ENCODE data around the gene BOC. TPM values are rescaled to one million over a fixed set of nuclear protein-coding genes. Genes with fewer than 3 reads are reported as not detected.

Gene BOC
- total and polyA plus RNA-seq, 2 donors (not counting 1 experiment from before 2014, with no cell fraction given) = 2.1 to 4.2 TPM

DNA sequence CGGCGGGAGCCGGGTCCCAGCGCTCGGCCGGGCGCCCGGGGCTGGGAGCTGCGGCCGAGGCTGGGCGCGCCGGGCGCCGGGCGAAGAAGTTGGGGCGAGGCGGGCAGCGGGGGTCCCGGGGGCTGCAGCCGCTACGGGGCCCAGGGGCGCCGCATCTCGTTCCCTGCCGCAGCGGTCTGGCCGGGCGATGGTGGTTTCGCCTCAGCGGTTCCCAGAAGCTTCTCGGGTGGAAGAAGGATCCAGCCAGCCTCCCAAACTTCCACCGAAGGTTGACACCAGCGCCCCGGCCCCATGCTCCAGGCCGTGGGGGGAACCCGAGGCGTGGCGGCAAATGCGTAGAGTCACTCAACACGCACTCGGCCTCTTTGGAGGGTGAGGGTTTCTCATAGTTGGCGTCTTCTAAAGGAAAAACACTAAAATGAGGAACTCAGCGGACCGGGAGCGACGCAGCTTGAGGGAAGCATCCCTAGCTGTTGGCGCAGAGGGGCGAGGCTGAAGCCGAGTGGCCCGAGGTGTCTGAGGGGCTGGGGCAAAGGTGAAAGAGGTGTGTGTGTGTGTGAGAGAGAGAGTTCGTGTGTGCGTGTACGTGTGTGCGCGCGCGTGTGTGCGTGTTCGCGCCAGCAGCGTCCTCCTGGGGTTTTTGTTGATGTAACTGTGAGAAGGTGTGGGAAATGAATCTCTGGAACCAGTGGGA is 940 bp downstream of the BOC start:
- H3K27me3 ChIP-seq (ENCODE audit: control insufficient read depth, insufficient read depth, low read length) = no peaks in the 10 kb centered on the region
- peak overlapping the region; percentile 46 to 84 (median 70) for H3K4me3 ChIP-seq (replicated peaks in 1 of 4; ENCODE audit: control extremely low read depth in 1 of 4, insufficient read depth in 1 of 4, low read depth in 3 of 4, low read length in 4 of 4)
- TF ChIP-seq, protein P1, sequence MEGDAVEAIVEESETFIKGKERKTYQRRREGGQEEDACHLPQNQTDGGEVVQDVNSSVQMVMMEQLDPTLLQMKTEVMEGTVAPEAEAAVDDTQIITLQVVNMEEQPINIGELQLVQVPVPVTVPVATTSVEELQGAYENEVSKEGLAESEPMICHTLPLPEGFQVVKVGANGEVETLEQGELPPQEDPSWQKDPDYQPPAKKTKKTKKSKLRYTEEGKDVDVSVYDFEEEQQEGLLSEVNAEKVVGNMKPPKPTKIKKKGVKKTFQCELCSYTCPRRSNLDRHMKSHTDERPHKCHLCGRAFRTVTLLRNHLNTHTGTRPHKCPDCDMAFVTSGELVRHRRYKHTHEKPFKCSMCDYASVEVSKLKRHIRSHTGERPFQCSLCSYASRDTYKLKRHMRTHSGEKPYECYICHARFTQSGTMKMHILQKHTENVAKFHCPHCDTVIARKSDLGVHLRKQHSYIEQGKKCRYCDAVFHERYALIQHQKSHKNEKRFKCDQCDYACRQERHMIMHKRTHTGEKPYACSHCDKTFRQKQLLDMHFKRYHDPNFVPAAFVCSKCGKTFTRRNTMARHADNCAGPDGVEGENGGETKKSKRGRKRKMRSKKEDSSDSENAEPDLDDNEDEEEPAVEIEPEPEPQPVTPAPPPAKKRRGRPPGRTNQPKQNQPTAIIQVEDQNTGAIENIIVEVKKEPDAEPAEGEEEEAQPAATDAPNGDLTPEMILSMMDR (conservative IDR thresholded peaks at IDR 0.05 in 1 of 2, IDR thresholded peaks at IDR 0.05 in 1 of 2; ENCODE audit: low read depth in 1 of 2, low read length in 2 of 2) = no peak
- no peak for TF ChIP-seq EZH2 (IDR thresholded peaks at IDR 0.05; ENCODE audit: low read length, missing control alignments)
- peak overlapping the region; percentile 91 for H3K4me2 ChIP-seq (ENCODE audit: extremely low read depth, insufficient read depth, low read length)
- H3K79me2 ChIP-seq (ENCODE audit: control insufficient read depth, insufficient read depth, low read length) = no peaks in the 10 kb centered on the region
- no peaks in the 10 kb centered on the region for H3K36me3 ChIP-seq (ENCODE audit: control insufficient read depth, insufficient read depth, low read length)
- peak overlapping the region; percentile 92 for H2AFZ ChIP-seq (ENCODE audit: low read length)
- H4K20me1 ChIP-seq (ENCODE audit: control insufficient read depth, extremely low read depth, insufficient read depth, low read length) = no peaks in the 10 kb centered on the region
- peak overlapping the region; percentile 66 for H3K9ac ChIP-seq (ENCODE audit: insufficient read depth, low read length)
- H3K4me1 ChIP-seq (ENCODE audit: control insufficient read depth, extremely low read depth, insufficient read depth, low read length) = peaks cover 3% of the 10 kb centered on the region
- H3K27ac ChIP-seq (ENCODE audit: insufficient read depth, low read length) = peak overlapping the region; percentile 49
- no peaks in the 10 kb centered on the region for H3K9me3 ChIP-seq (ENCODE audit: control insufficient read depth, insufficient read depth, low read depth, low read length)
- DNase-seq (ENCODE audit: low read depth in 2 of 2) = peak; percentile 29 to 40

DNA sequence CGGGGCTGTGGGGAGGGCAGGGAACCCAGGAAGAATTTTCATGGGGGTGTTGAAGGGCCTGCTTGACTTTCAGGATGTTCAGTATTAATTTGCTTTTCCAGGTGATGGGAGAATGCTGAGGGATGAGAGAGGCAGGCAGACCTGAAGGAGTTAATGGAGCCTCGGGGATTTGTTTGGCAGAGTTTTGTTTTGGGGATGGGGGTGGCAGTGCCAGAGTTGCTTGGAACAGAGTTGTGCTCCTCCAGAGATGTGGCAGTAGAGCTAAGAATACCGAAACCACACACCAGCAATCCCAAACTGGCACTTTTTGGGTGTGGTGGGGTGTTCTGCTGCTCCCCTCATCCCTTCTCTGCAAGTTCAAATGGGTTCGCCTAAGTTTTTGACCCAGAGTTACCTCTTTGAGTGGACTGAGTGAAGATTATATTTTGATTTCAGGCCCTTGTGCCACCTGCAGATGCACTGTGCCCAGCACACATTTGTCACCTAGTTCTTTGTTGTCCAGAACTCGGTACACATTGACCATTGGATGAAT is 1.6 kb downstream of the BOC start:
- Histone ChIP-seq H2AFZ (ENCODE audit: low read length) (no peak overlapping the region), H3K79me2 (ENCODE audit: control insufficient read depth, insufficient read depth, low read length) (no peaks in the 10 kb centered on the region)

DNA sequence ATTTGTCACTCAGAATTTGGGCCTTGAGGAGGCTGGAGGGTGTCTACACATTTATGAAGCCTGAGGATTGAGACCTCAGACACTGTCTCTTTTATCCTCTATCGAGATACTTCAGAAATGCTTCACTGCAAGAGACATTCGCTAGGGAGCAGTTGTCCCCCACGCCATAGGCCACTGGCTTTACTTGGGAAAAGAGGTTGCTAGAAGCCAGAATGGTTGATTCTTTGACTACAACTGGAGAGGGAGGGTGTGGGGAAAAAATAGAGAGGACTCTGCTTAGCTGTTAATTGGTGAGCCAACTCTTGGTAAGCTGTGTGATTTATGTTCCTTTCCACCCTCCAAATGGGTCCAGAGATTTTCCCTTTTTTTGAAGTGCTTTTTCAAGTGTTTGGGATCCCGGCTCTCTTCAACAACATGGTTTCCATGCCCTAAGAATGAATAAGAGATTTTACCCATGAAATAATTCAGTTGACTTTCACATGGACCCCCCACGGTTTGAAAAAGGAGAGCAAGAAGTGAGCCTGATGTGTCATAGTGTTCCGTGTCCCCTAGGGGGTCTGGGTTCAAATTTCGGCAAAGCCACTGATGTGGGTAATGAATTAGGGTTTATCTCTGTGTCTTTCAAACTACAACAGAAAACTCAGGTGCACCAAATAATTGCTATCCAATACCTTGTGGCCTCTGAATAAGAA is 2.7 kb downstream of the BOC start:
- no peaks in the 10 kb centered on the region for H3K79me2 ChIP-seq (ENCODE audit: control insufficient read depth, insufficient read depth, low read length)
- H3K4me3 ChIP-seq (replicated peaks in 1 of 4; ENCODE audit: control extremely low read depth in 1 of 4, insufficient read depth in 1 of 4, low read depth in 3 of 4, low read length in 4 of 4) = peak overlapping the region in 1 of 4 experiments; percentile 84
- H3K9me3 ChIP-seq (ENCODE audit: control insufficient read depth, insufficient read depth, low read depth, low read length) = no peaks in the 10 kb centered on the region
- TF ChIP-seq EZH2 (IDR thresholded peaks at IDR 0.05; ENCODE audit: low read length, missing control alignments) = no peak
- TF ChIP-seq, protein P1 (conservative IDR thresholded peaks at IDR 0.05 in 1 of 2, IDR thresholded peaks at IDR 0.05 in 1 of 2; ENCODE audit: low read depth in 1 of 2, low read length in 2 of 2) = no peak
- H3K36me3 ChIP-seq (ENCODE audit: control insufficient read depth, insufficient read depth, low read length) = no peaks in the 10 kb centered on the region
- no peaks in the 10 kb centered on the region for H4K20me1 ChIP-seq (ENCODE audit: control insufficient read depth, extremely low read depth, insufficient read depth, low read length)
- H3K27me3 ChIP-seq (ENCODE audit: control insufficient read depth, insufficient read depth, low read length) = no peaks in the 10 kb centered on the region
- no peak overlapping the region for H3K9ac ChIP-seq (ENCODE audit: insufficient read depth, low read length)
- no peak for DNase-seq (ENCODE audit: low read depth in 2 of 2)
- peak overlapping the region; percentile 45 for H3K4me2 ChIP-seq (ENCODE audit: extremely low read depth, insufficient read depth, low read length)
- H3K27ac ChIP-seq (ENCODE audit: insufficient read depth, low read length) = no peak overlapping the region
- H2AFZ ChIP-seq (ENCODE audit: low read length) = no peak overlapping the region
- H3K4me1 ChIP-seq (ENCODE audit: control insufficient read depth, extremely low read depth, insufficient read depth, low read length) = peaks cover 3% of the 10 kb centered on the region

More for the DNA sequence above, 1.6 kb downstream of the BOC start:
- no peaks in the 10 kb centered on the region for H3K9me3 ChIP-seq (ENCODE audit: control insufficient read depth, insufficient read depth, low read depth, low read length)
- DNase-seq (ENCODE audit: low read depth in 2 of 2) = no peak
- H4K20me1 ChIP-seq (ENCODE audit: control insufficient read depth, extremely low read depth, insufficient read depth, low read length) = no peaks in the 10 kb centered on the region
- H3K27ac ChIP-seq (ENCODE audit: insufficient read depth, low read length) = peak overlapping the region; percentile 49
- H3K4me1 ChIP-seq (ENCODE audit: control insufficient read depth, extremely low read depth, insufficient read depth, low read length) = peaks cover 3% of the 10 kb centered on the region
- no peaks in the 10 kb centered on the region for H3K36me3 ChIP-seq (ENCODE audit: control insufficient read depth, insufficient read depth, low read length)
- no peak overlapping the region for H3K9ac ChIP-seq (ENCODE audit: insufficient read depth, low read length)
- peak overlapping the region; percentile 91 for H3K4me2 ChIP-seq (ENCODE audit: extremely low read depth, insufficient read depth, low read length)
- peak overlapping the region; percentile 46 to 84 (median 70) for H3K4me3 ChIP-seq (replicated peaks in 1 of 4; ENCODE audit: control extremely low read depth in 1 of 4, insufficient read depth in 1 of 4, low read depth in 3 of 4, low read length in 4 of 4)
- TF ChIP-seq EZH2 (IDR thresholded peaks at IDR 0.05; ENCODE audit: low read length, missing control alignments) = no peak
- TF ChIP-seq, protein P1 (conservative IDR thresholded peaks at IDR 0.05 in 1 of 2, IDR thresholded peaks at IDR 0.05 in 1 of 2; ENCODE audit: low read depth in 1 of 2, low read length in 2 of 2) = no peak
- H3K27me3 ChIP-seq (ENCODE audit: control insufficient read depth, insufficient read depth, low read length) = no peaks in the 10 kb centered on the region

Measured in fibroblast of lung (primary cell).